Adrenal gland (tissue), 5 donors: Measurements from ENCODE around the gene HRH2.

Experiments used
- CTCF ChIP-seq, 6 experiments: fragments of 450-650 bp in 4 of 6; fragments of 200-600 bp in 2 of 6; sonication (generic) in 1 of 6; IDR thresholded peaks; 1 replicate in 5 of 6; 2 replicates in 1 of 6; pipeline versions ENCODE4 v1.5.1 to v1.8.0; 2016 to 2021; ENCODE audit warnings: antibody characterized with exemption in 6 of 6, mild to moderate bottlenecking in 2 of 6, moderate library complexity in 1 of 6
- POLR2A ChIP-seq, 2 donors: fragments of 450-650 bp; IDR thresholded peaks; one replicate each; pipeline ENCODE4 v1.6.1; 2017; ENCODE audit warnings: antibody characterized with exemption in 2 of 2, mild to moderate bottlenecking in 2 of 2, moderate library complexity in 1 of 2
- donor health status: DM: no; HTN: no; CAD: no.

DNA sequence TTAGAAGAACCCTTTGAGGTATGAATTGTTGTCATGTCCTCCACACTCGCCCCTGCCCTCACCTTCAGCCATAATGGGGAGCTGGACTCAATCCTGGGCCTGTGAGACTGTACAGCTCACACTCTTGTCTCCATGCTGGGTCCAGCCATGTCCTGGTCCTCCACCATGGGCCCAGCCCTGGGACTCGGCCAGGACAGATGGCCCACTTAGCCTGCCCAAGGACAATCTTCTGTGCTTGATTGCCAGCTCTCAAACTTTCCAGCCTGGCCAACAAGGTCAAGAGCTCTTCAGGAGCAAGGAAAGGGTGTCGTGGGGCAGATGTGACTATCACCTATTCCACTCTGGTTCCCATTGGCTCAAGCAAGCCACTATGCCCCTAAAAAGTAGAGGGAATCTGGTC is 90.8 kb downstream of the HRH2 start:
- no peak for TF ChIP-seq CTCF (IDR thresholded peaks at IDR 0.05)
- TF ChIP-seq POLR2A (IDR thresholded peaks at IDR 0.05): no peak
